Fibroblast of skin of right quadriceps (primary cell): ENCODE measurements around the gene GPX4.
A peak's percentile ranks its signal among the peaks of the same experiment; 100 is the strongest.

Experiments
- DNase-seq: peaks from one replicate; pipeline ENCODE4 v3.0.0-alpha.2; 2013

Gene GPX4

GRCh38 chr19:1154731-1155351 is 51.0 kb downstream of the GPX4 start:
- DNase-seq, result peak; percentile 62

DNA sequence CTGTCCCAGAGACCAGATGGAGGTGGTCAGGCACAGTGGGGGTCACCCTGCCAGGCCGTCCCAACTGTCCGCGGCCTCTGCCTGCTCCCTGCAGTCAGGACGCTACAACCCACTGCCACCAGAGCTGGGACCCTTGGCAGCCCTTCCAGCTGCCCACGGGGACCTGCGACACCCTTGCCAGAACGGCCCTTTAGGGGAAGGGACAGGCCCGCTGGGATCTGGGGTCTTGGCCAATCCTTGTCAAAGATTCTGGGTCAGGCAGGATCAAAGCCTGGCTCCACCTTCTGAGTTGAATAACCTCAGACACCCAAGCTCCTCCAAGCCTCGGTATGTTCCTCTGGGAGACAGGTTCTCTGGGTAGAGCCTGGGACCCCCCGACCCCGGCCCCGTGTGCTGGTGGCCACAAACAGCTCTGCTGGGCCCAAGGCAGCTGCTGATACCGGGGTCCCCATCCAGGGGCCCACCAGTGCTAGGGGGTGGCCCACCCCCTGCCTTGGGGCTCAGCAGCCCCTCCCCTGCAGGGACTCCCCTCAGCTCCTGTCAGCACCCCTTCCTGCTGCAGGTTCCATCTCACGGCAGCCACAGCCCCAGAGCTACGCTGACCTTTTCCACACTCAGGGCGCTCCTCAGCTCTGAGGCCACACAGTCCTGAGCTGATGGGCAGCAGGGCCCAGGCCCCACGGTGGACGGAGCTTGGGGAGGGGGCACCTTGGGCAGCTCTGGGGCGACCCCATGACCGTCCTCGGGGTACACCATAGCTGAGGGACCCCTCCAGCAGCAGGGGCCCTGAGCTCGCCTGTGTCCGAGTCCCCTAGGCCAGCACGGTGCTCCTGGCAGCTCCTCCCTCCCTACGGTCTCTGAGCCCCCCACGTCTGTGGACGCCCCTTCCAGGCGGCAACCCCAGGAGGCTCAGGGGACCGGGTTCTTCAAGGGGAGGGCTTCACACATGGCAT is 51.8 kb downstream of the GPX4 start:
- DNase-seq, result no peak
